Neural crest cell (in vitro differentiated cells): Measurements from ENCODE around the gene ELMO1. TPM values are rescaled to one million over a fixed set of nuclear protein-coding genes. Genes with fewer than 3 reads are reported as not detected.

Experiments
- DNase-seq: peaks from one replicate; pipeline ENCODE4 v3.0.0; 2021; ENCODE audit warnings: low read depth, mixed read lengths, low spot score
- H3K27ac Mint-ChIP-seq: one replicate; pipeline ENCODE4 v1.8.0; 2021; ENCODE audit warnings: mild to moderate bottlenecking, mixed read lengths; ENCODE audit not compliant: unreplicated experiment
- H3K27me3 Mint-ChIP-seq: 2 replicates; pipeline ENCODE4 v1.8.0; 2021; ENCODE audit warnings: low read depth, mild to moderate bottlenecking, mixed read lengths
- H3K36me3 Mint-ChIP-seq: 2 replicates; pipeline ENCODE4 v1.8.0; 2021; ENCODE audit warnings: low read depth, mild to moderate bottlenecking, mixed read lengths
- H3K4me1 Mint-ChIP-seq: 2 replicates; pipeline ENCODE4 v1.8.0; 2021; ENCODE audit warnings: mixed read lengths
- H3K4me3 Mint-ChIP-seq: one replicate; pipeline ENCODE4 v1.8.0; 2021; ENCODE audit warnings: mild to moderate bottlenecking, mixed read lengths
- H3K9me3 Mint-ChIP-seq: 2 replicates; pipeline ENCODE4 v1.8.0; 2021; ENCODE audit warnings: mixed read lengths
- total RNA-seq: library from RNA; stranded (reverse); gene quantifications from 2 replicates; pipeline ENCODE4 v1.2.1, GENCODE V29; 2021
- TF ChIP-seq, protein P1 (sequence below): fragments of 200-600 bp; sonication (generic); conservative IDR thresholded peaks from 2 replicates; pipeline ENCODE4 v1.5.0; 2021; ENCODE audit warnings: antibody characterized with exemption, mild to moderate bottlenecking

ELMO1 gene
- total RNA-seq, 1 donor from 2014 or later: 7.4 TPM

- H3K4me1 Mint-ChIP-seq: peaks cover 5% of the 10 kb centered on the region
- no peak overlapping the region for H3K4me3 Mint-ChIP-seq
- peaks cover 13% of the 10 kb centered on the region for H3K36me3 Mint-ChIP-seq
- DNase-seq: no peak
- H3K9me3 Mint-ChIP-seq: peaks cover 14% of the 10 kb centered on the region
- H3K27ac Mint-ChIP-seq: no peak overlapping the region
- TF ChIP-seq, protein P1, sequence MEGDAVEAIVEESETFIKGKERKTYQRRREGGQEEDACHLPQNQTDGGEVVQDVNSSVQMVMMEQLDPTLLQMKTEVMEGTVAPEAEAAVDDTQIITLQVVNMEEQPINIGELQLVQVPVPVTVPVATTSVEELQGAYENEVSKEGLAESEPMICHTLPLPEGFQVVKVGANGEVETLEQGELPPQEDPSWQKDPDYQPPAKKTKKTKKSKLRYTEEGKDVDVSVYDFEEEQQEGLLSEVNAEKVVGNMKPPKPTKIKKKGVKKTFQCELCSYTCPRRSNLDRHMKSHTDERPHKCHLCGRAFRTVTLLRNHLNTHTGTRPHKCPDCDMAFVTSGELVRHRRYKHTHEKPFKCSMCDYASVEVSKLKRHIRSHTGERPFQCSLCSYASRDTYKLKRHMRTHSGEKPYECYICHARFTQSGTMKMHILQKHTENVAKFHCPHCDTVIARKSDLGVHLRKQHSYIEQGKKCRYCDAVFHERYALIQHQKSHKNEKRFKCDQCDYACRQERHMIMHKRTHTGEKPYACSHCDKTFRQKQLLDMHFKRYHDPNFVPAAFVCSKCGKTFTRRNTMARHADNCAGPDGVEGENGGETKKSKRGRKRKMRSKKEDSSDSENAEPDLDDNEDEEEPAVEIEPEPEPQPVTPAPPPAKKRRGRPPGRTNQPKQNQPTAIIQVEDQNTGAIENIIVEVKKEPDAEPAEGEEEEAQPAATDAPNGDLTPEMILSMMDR: no peak
- no peaks in the 10 kb centered on the region for H3K27me3 Mint-ChIP-seq
Measured at GRCh38 chr7:37330775-37331174, 117.9 kb downstream of the ELMO1 start.

- TF ChIP-seq, protein P1: no peak
- no peak for DNase-seq
- peaks cover 14% of the 10 kb centered on the region for H3K9me3 Mint-ChIP-seq
- H3K4me1 Mint-ChIP-seq: peaks cover 5% of the 10 kb centered on the region
- no peak overlapping the region for H3K4me3 Mint-ChIP-seq
- peaks cover 13% of the 10 kb centered on the region for H3K36me3 Mint-ChIP-seq
- no peaks in the 10 kb centered on the region for H3K27me3 Mint-ChIP-seq
- no peak overlapping the region for H3K27ac Mint-ChIP-seq
Measured at GRCh38 chr7:37329940-37330339, 118.7 kb downstream of the ELMO1 start.

DNA sequence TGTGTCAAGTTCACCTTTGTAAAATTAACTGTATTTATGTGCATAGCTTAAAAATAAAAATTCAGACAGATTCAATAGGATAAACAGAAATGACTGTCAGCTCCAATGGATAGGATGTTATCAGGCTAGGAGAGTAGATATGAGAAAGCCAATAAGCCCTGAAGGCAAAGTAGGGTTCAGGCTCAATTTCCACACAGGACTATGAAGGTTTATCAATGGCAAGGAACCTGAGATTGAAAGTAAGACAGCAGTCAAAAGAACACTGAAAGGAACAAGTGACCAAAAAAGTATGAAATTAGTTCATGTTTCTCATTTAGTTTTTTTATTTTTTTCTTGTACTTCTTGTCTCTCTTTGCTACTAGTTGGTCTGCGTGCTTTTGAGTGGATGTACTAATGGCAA is 121.4 kb downstream of the ELMO1 start:
- no peak overlapping the region for H3K4me3 Mint-ChIP-seq
- peaks cover 13% of the 10 kb centered on the region for H3K36me3 Mint-ChIP-seq
- H3K27ac Mint-ChIP-seq: no peak overlapping the region
- TF ChIP-seq, protein P1: no peak
- DNase-seq: no peak
- no peaks in the 10 kb centered on the region for H3K27me3 Mint-ChIP-seq
- H3K9me3 Mint-ChIP-seq: peaks cover 14% of the 10 kb centered on the region
- H3K4me1 Mint-ChIP-seq: peaks cover 10% of the 10 kb centered on the region

DNA sequence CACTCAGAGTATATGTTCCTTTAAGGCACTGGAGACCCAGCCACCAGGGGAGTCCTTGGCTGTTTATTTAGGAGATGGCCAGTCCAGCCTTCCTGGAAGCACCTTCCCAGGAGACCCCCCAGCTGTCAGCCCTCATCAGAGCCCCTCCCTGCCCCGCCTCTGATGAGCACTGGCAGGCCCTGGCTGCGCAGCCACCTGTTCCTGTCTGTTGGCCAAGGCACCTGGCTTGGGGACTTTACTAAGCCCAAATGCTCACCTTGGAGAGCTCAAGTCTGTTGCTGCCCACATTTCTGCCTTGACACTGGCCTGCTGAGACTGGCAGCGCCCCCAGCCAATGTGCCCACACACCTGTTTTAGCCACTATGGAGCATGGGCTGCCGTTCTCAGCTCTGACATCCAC is 124.7 kb downstream of the ELMO1 start:
- H3K27me3 Mint-ChIP-seq: no peaks in the 10 kb centered on the region
- TF ChIP-seq, protein P1: no peak
- H3K4me3 Mint-ChIP-seq: no peak overlapping the region
- H3K36me3 Mint-ChIP-seq: no peaks in the 10 kb centered on the region
- DNase-seq: no peak
- no peaks in the 10 kb centered on the region for H3K9me3 Mint-ChIP-seq
- H3K4me1 Mint-ChIP-seq: peaks cover 10% of the 10 kb centered on the region
- H3K27ac Mint-ChIP-seq: no peak overlapping the region

DNA sequence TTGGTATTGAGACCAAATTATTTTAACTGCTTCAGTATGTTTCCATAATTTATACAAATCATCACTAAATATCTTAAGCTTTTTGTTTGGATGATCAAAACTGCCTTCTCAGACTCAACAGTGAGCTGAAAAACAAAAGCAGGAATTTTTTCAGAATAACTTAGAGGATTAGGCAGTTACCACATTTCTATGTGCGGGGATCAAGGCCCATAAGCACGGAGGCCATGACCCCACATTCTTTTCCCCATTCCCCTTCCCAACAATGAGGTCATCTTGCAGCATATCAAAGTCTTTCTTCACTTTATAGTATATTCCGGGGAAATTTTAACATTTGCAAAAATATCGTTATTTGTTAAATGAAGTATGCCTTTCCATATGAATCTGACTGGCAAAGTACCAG is 125.8 kb downstream of the ELMO1 start:
- Mint-ChIP-seq H3K4me3 (no peak overlapping the region), H3K4me1 (peaks cover 10% of the 10 kb centered on the region), H3K9me3 (no peaks in the 10 kb centered on the region), H3K36me3 (no peaks in the 10 kb centered on the region), H3K27ac (no peak overlapping the region), H3K27me3 (no peaks in the 10 kb centered on the region)
- TF ChIP-seq, protein P1: no peak
- no peak for DNase-seq
